ENCODE results near the gene MCM10.

MCM10 gene

DNA sequence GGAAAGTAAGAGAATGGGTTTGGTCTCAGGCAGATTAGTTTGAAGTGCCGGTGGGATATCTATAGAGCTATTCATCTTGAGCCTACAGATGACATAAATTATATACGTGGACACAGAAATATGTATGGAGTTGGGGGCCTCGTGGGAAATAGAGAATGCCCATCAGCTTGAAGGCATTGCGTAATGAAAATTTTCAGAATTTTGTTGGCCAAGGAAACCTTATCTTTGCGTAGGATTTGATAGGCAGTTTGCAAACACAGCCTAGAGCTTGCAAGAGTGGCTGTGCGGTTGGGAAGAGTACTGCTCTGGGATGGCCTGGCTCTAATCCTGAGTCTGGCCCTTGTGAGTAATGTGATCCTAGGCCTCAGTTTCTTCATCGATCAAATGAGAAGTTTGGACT, 32.3 kb downstream of the MCM10 start:
- H3K4me3 ChIP-seq (ENCODE audit: low read length) = no peak overlapping the region
- H3K4me1 ChIP-seq (ENCODE audit: low read length) = no peaks in the 10 kb centered on the region
- H3K9ac ChIP-seq (ENCODE audit: low read length) = no peak overlapping the region
- no peaks in the 10 kb centered on the region for H3K27me3 ChIP-seq (replicated peaks; ENCODE audit: insufficient read depth, low read length)
- H3K9me2 ChIP-seq (replicated peaks; ENCODE audit: insufficient read depth, low read length) = no peaks in the 10 kb centered on the region
- H4K20me1 ChIP-seq (ENCODE audit: insufficient read depth, low read length) = no peaks in the 10 kb centered on the region
- H3K27ac ChIP-seq (ENCODE audit: low read length) = no peak overlapping the region
- no peak for DNase-seq
- TF ChIP-seq, protein P1, sequence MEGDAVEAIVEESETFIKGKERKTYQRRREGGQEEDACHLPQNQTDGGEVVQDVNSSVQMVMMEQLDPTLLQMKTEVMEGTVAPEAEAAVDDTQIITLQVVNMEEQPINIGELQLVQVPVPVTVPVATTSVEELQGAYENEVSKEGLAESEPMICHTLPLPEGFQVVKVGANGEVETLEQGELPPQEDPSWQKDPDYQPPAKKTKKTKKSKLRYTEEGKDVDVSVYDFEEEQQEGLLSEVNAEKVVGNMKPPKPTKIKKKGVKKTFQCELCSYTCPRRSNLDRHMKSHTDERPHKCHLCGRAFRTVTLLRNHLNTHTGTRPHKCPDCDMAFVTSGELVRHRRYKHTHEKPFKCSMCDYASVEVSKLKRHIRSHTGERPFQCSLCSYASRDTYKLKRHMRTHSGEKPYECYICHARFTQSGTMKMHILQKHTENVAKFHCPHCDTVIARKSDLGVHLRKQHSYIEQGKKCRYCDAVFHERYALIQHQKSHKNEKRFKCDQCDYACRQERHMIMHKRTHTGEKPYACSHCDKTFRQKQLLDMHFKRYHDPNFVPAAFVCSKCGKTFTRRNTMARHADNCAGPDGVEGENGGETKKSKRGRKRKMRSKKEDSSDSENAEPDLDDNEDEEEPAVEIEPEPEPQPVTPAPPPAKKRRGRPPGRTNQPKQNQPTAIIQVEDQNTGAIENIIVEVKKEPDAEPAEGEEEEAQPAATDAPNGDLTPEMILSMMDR (IDR thresholded peaks at IDR 0.05; ENCODE audit: low read length) = no peak
- TF ChIP-seq EZH2 (optimal IDR thresholded peaks at IDR 0.05; ENCODE audit: low read depth, low read length) (no peak), EZH2phosphoT487 (IDR thresholded peaks at IDR 0.05; ENCODE audit: low read length) (no peak)
- no peaks in the 10 kb centered on the region for H3K79me2 ChIP-seq (ENCODE audit: low read length)
- no peaks in the 10 kb centered on the region; the same call in 1 of the 2 replicates for H3K36me3 ChIP-seq (replicated peaks; ENCODE audit: insufficient read depth, low read length)
- no peak overlapping the region for H3K4me2 ChIP-seq (ENCODE audit: low read depth, low read length)
- H3F3A ChIP-seq (ENCODE audit: insufficient read depth, low read length) = no peaks in the 10 kb centered on the region
- H2AFZ ChIP-seq (ENCODE audit: low read length) = no peak overlapping the region
- no peaks in the 10 kb centered on the region for H3K9me3 ChIP-seq (replicated peaks; ENCODE audit: insufficient read depth, low read length)

DNA sequence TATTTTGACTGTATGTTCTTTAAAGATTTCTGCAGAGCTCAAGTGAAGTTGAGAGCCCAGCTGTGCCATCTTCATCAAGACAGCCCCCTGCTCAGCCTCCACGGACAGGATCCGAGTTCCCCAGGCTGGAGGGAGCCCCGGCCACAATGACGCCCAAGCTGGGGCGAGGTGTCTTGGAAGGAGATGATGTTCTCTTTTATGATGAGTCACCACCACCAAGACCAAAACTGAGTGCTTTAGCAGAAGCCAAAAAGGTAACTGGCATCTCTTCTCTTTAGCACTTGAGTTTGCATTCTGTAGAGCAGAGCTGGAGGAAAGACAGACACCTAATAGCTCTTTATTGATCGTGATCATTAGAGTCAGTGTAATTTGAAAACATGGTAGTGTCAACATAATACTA, 33.7 kb downstream of the MCM10 start:
- no peak overlapping the region for H3K27ac ChIP-seq (ENCODE audit: low read length)
- H3K9me3 ChIP-seq (replicated peaks; ENCODE audit: insufficient read depth, low read length) = no peaks in the 10 kb centered on the region
- H3K9ac ChIP-seq (ENCODE audit: low read length) = no peak overlapping the region
- no peaks in the 10 kb centered on the region for H3K27me3 ChIP-seq (replicated peaks; ENCODE audit: insufficient read depth, low read length)
- no peak overlapping the region for H2AFZ ChIP-seq (ENCODE audit: low read length)
- no peak for DNase-seq
- H3K4me2 ChIP-seq (ENCODE audit: low read depth, low read length) = no peak overlapping the region
- H3K4me3 ChIP-seq (ENCODE audit: low read length) = no peak overlapping the region
- H3K36me3 ChIP-seq (replicated peaks; ENCODE audit: insufficient read depth, low read length) = peaks cover 5% of the 10 kb centered on the region; the same call in 1 of the 2 replicates
- no peaks in the 10 kb centered on the region for H3K79me2 ChIP-seq (ENCODE audit: low read length)
- no peaks in the 10 kb centered on the region for H3K9me2 ChIP-seq (replicated peaks; ENCODE audit: insufficient read depth, low read length)
- no peak for TF ChIP-seq EZH2 (optimal IDR thresholded peaks at IDR 0.05; ENCODE audit: low read depth, low read length)
- TF ChIP-seq EZH2phosphoT487 (IDR thresholded peaks at IDR 0.05; ENCODE audit: low read length) = no peak
- TF ChIP-seq, protein P1 (IDR thresholded peaks at IDR 0.05; ENCODE audit: low read length) = no peak
- no peaks in the 10 kb centered on the region for H3K4me1 ChIP-seq (ENCODE audit: low read length)
- H4K20me1 ChIP-seq (ENCODE audit: insufficient read depth, low read length) = no peaks in the 10 kb centered on the region
- H3F3A ChIP-seq (ENCODE audit: insufficient read depth, low read length) = no peaks in the 10 kb centered on the region

DNA sequence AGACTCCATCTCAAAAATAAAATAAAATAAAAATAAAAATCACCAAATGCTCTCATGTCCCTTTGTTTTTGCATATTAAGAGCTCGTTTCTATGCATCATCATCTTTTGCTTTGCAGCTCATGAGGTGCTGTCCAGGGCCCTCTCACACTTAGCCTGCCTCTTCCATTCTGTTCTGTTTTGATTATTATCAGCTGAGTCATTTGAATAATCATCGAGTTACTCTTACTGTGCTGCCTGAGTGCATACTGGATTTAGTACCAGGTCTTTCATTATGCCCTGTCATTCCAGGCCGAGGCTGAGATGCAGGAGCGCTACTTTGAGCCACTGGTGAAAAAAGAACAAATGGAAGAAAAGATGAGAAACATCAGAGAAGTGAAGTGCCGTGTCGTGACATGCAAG, 39.8 kb downstream of the MCM10 start:
- no peaks in the 10 kb centered on the region for H3F3A ChIP-seq (ENCODE audit: insufficient read depth, low read length)
- no peaks in the 10 kb centered on the region for H3K79me2 ChIP-seq (ENCODE audit: low read length)
- H3K9me3 ChIP-seq (replicated peaks; ENCODE audit: insufficient read depth, low read length) = no peaks in the 10 kb centered on the region
- H3K9ac ChIP-seq (ENCODE audit: low read length) = no peak overlapping the region
- TF ChIP-seq EZH2phosphoT487 (IDR thresholded peaks at IDR 0.05; ENCODE audit: low read length) (no peak), EZH2 (optimal IDR thresholded peaks at IDR 0.05; ENCODE audit: low read depth, low read length) (no peak)
- TF ChIP-seq, protein P1 (IDR thresholded peaks at IDR 0.05; ENCODE audit: low read length) = no peak
- no peak overlapping the region for H3K4me3 ChIP-seq (ENCODE audit: low read length)
- no peaks in the 10 kb centered on the region for H4K20me1 ChIP-seq (ENCODE audit: insufficient read depth, low read length)
- H3K4me2 ChIP-seq (ENCODE audit: low read depth, low read length) = no peak overlapping the region
- peaks cover 5% of the 10 kb centered on the region for H3K36me3 ChIP-seq (replicated peaks; ENCODE audit: insufficient read depth, low read length)
- H3K9me2 ChIP-seq (replicated peaks; ENCODE audit: insufficient read depth, low read length) = no peaks in the 10 kb centered on the region
- H3K4me1 ChIP-seq (ENCODE audit: low read length) = no peaks in the 10 kb centered on the region
- no peak overlapping the region for H2AFZ ChIP-seq (ENCODE audit: low read length)
- DNase-seq = no peak
- H3K27ac ChIP-seq (ENCODE audit: low read length) = no peak overlapping the region
- no peaks in the 10 kb centered on the region for H3K27me3 ChIP-seq (replicated peaks; ENCODE audit: insufficient read depth, low read length)

Data from MM.1S (cell line).